Left colon (tissue), 2 donors: ENCODE results near the gene RBM15. TPM values are rescaled to one million over a fixed set of nuclear protein-coding genes. Genes with fewer than 3 reads are reported as not detected.

Experiments used
- ATAC-seq: fragments of 200-7000 bp; cut with Tn5 transposase; one replicate; pipeline ENCODE4 v1.9.1; 2020; ENCODE audit warnings: mild to moderate bottlenecking, moderate library complexity
- DNase-seq, 2 donors: peaks; one replicate each; pipeline ENCODE4 v3.0.0-alpha.2; 2020
- intact Hi-C, 2 donors: fragments of 100-400 bp; cut with DNase I in 1 of 2; cut with micrococcal nuclease in 1 of 2; formaldehyde crosslinking; loops; one replicate each; pipeline versions ENCODE4 v1.11.2 to v1.14.0; 2022; cut with DNase I, micrococcal nuclease
- total RNA-seq, 2 donors: library from RNA; stranded (reverse); fragmentation: NEBNext Ultra II Directional; extraction: Animal tissue kit (Norgen Biotek cat#: 25700); gene quantifications; one replicate each; pipeline ENCODE4 v1.2.1, GENCODE V29; 2021
- donor health status: DM: no; HTN: no; CAD: no.
- donor health status: DM: yes; HTN: yes; CAD: no.

The RBM15 gene
- total RNA-seq, 2 donors from 2014 or later = 23.5 to 27.0 TPM

GRCh38 chr1:110387048-110387754 lies 48.0 kb downstream of the RBM15 start:
- ATAC-seq (no peak), DNase-seq (no peak)
- intact Hi-C loops = no loop called here

- ATAC-seq (no peak), DNase-seq (peak in 1 of 2 donors; percentile 36)
- intact Hi-C loops = no loop called here
Observed at GRCh38 chr1:110390096-110390495, 50.9 kb downstream of the RBM15 start.

- intact Hi-C loops = no loop called here
- DNase-seq (no peak), ATAC-seq (peak; percentile 16)
Observed at GRCh38 chr1:110390692-110391245, 51.6 kb downstream of the RBM15 start, which contains the start of gene SLC16A4. TSS of gene SLC16A4 (minus strand) at chr1:110391026. CDS start at chr1:110389323, 1,703 bp downstream.

- ATAC-seq (no peak), DNase-seq (no peak)
- intact Hi-C loops = no loop called here
Observed at GRCh38 chr1:110393286-110393685, 54.1 kb downstream of the RBM15 start.

- ATAC-seq (peak; percentile 94), DNase-seq (no peak)
- intact Hi-C loops = no loop called here
Observed at GRCh38 chr1:110393691-110394492, 54.7 kb downstream of the RBM15 start.

- intact Hi-C loops = no loop called here
- ATAC-seq = no peak
- DNase-seq = no peak
Observed at GRCh38 chr1:110394493-110394820, 55.3 kb downstream of the RBM15 start.

Other genes starting within 250 kb of the RBM15 start
- gene UBL4B, start 226.9 kb upstream of the RBM15 start, total RNA-seq = not detected
- gene SLC6A17, start 188.9 kb upstream of the RBM15 start, total RNA-seq = under 1 TPM; 0.06 to 0.09 TPM
- 1 to 10 TPM; 7.0 to 8.1 TPM for gene KCNC4, start 129.1 kb upstream of the RBM15 start, total RNA-seq
- gene SLC16A4, start 51.6 kb downstream of the RBM15 start, total RNA-seq = 1 to 10 TPM; 1.6 to 2.2 TPM
- 100 to 1,000 TPM; 111 to 117 TPM for gene LAMTOR5, start 68.3 kb downstream of the RBM15 start, total RNA-seq
- not detected for gene PROK1, start 111.8 kb downstream of the RBM15 start, total RNA-seq
- gene KCNA10, start 179.8 kb downstream of the RBM15 start, total RNA-seq = not detected